A673 (cell line): ENCODE data around the gene KLF16. TPM values are rescaled to one million over a fixed set of nuclear protein-coding genes. Genes with fewer than 3 reads are reported as not detected.
"Not testable (repeated sequence)": the region's sequence is repeated elsewhere in the genome, so short reads cannot be mapped to it uniquely, and the experiment has no call there.

ENCODE experiments used
- BruUV-seq: library from RNA; stranded (reverse); fragments of 400-500 nt; replicated peaks from 2 replicates; lab custom pipeline; 2021; lab: Mats Ljungman, UMichigan
- CTCF ChIA-PET: fragments of 300-600 bp; sonication (Branson Sonifier 250); formaldehyde crosslinking; loops from one replicate; lab custom pipeline; 2022; ENCODE audit warnings: antibody characterized with exemption; lab: Charles Lee
- POLR2A ChIA-PET: fragments of 300-600 bp; sonication (Branson Sonifier 250); formaldehyde crosslinking; loops from one replicate; lab custom pipeline; 2022; ENCODE audit warnings: antibody characterized with exemption; ENCODE audit not compliant: low non-redundant PET; lab: Charles Lee
- DNase-seq: peaks from one replicate; pipeline ENCODE4 v3.0.0-alpha.2; 2015; ENCODE audit warnings: low spot score
- H3K27ac ChIP-seq: fragments of 200-600 bp; sonication (generic); 2 replicates; pipeline ENCODE4 v1.5.1; 2016; ENCODE audit warnings: mixed run types, low read depth, mild to moderate bottlenecking, mixed read lengths, antibody characterized with exemption, low read length; ENCODE audit not compliant: poor library complexity, severe bottlenecking
- H3K27me3 ChIP-seq: fragments of 200-600 bp; sonication (generic); replicated peaks from 2 replicates; pipeline ENCODE4 v1.6.1; 2017; ENCODE audit warnings: mixed run types, low read depth, mild to moderate bottlenecking, mixed read lengths, antibody characterized with exemption, low read length; ENCODE audit not compliant: insufficient read depth, poor library complexity
- H3K36me3 ChIP-seq: fragments of 200-600 bp; sonication (generic); 2 replicates; pipeline ENCODE4 v1.6.1; 2016; ENCODE audit warnings: mixed run types, mild to moderate bottlenecking, mixed read lengths, antibody characterized with exemption, low read length; ENCODE audit not compliant: insufficient read depth, poor library complexity, severe bottlenecking
- H3K4me1 ChIP-seq: fragments of 200-600 bp; sonication (generic); 2 replicates; pipeline ENCODE4 v1.6.1; 2017; ENCODE audit warnings: mixed run types, mild to moderate bottlenecking, mixed read lengths, antibody characterized with exemption, low read length; ENCODE audit not compliant: insufficient read depth, poor library complexity, severe bottlenecking
- H3K4me3 ChIP-seq: fragments of 200-600 bp; sonication (generic); 2 replicates; pipeline ENCODE4 v1.5.1; 2016; ENCODE audit warnings: low read depth, mixed run types, mild to moderate bottlenecking, mixed read lengths, low read length; ENCODE audit not compliant: poor library complexity, severe bottlenecking
- H3K9me3 ChIP-seq: fragments of 200-600 bp; sonication (generic); 2 replicates; pipeline ENCODE4 v1.6.1; 2016; ENCODE audit warnings: mixed run types, low read depth, mild to moderate bottlenecking, mixed read lengths, antibody characterized with exemption, low read length; ENCODE audit not compliant: poor library complexity, severe bottlenecking
- CTCF ChIP-seq: fragments of 300-800, 200-600 bp; sonication (generic); conservative IDR thresholded peaks from 2 replicates; pipeline ENCODE4 v1.5.1; 2017; ENCODE audit warnings: low read depth, mild to moderate bottlenecking, antibody characterized with exemption, low read length, moderate library complexity, mixed read lengths
- EZH2 ChIP-seq: fragments of 200-600 bp; sonication (generic); IDR thresholded peaks from 2 replicates; pipeline ENCODE4 v1.6.1; 2017; ENCODE audit warnings: borderline replicate concordance, low read depth, mild to moderate bottlenecking, mixed read lengths, antibody characterized with exemption, low read length; ENCODE audit not compliant: poor library complexity, severe bottlenecking
- intact Hi-C: fragments of 100-400 bp; cut with micrococcal nuclease; formaldehyde crosslinking; loops from one replicate; pipeline ENCODE4 v1.10.0; 2022; ENCODE audit not compliant: unreplicated experiment
- total RNA-seq: library from RNA; stranded (reverse); gene quantifications from 2 replicates; pipeline ENCODE4 v1.2.3, GENCODE V29; 2021

KLF16 gene
- total RNA-seq, 1 experiment from 2014 or later, result 46.8 TPM

GRCh38 chr19:1880611-1881392 is 17.4 kb upstream of the KLF16 start:
- no TSS peak for BruUV-seq
- Histone ChIP-seq H3K4me1 (peaks cover 12% of the 10 kb centered on the region), H3K4me3 (no peak overlapping the region), H3K9me3 (no peaks in the 10 kb centered on the region), H3K36me3 (no peaks in the 10 kb centered on the region), H3K27ac (no peak overlapping the region), H3K27me3 (no peaks in the 10 kb centered on the region)
- no peak for DNase-seq
- intact Hi-C loops, result no loop called here
- no peak for TF ChIP-seq CTCF
- TF ChIP-seq EZH2, result no peak
- ChIA-PET POLR2A (no interaction called here), CTCF (no interaction called here)

GRCh38 chr19:1879982-1880381 is 16.6 kb upstream of the KLF16 start:
- H3K36me3 ChIP-seq, intact Hi-C loops, H3K27ac ChIP-seq, POLR2A ChIA-PET, CTCF ChIA-PET, H3K9me3 ChIP-seq, DNase-seq, H3K4me3 ChIP-seq, BruUV-seq, H3K27me3 ChIP-seq: not testable (repeated sequence)
- H3K4me1 ChIP-seq, result peaks cover 12% of the 10 kb centered on the region

GRCh38 chr19:1878583-1878982 is 15.2 kb upstream of the KLF16 start:
- DNase-seq, intact Hi-C loops, H3K27me3 ChIP-seq, POLR2A ChIA-PET, H3K9me3 ChIP-seq, H3K4me3 ChIP-seq, BruUV-seq, H3K36me3 ChIP-seq, CTCF ChIA-PET, H3K27ac ChIP-seq: not testable (repeated sequence)
- H3K4me1 ChIP-seq, result peaks cover 23% of the 10 kb centered on the region

- H3K4me3 ChIP-seq, result not testable (repeated sequence)
Observed at GRCh38 chr19:1877280-1877660, 13.9 kb upstream of the KLF16 start.

More at GRCh38 chr19:1877280-1877660, 13.9 kb upstream of the KLF16 start:
- H3K4me1 ChIP-seq, result peaks cover 24% of the 10 kb centered on the region
- DNase-seq, BruUV-seq, CTCF ChIA-PET, intact Hi-C loops, H3K9me3 ChIP-seq, H3K27me3 ChIP-seq, POLR2A ChIA-PET, H3K27ac ChIP-seq, H3K36me3 ChIP-seq: not testable (repeated sequence)
